Measurements from ENCODE around the gene DBX2. TPM values are rescaled to one million over a fixed set of nuclear protein-coding genes. Genes with fewer than 3 reads are reported as not detected.

DBX2 gene
- total RNA-seq, 1 experiment from 2014 or later: 0.35 TPM

DNA sequence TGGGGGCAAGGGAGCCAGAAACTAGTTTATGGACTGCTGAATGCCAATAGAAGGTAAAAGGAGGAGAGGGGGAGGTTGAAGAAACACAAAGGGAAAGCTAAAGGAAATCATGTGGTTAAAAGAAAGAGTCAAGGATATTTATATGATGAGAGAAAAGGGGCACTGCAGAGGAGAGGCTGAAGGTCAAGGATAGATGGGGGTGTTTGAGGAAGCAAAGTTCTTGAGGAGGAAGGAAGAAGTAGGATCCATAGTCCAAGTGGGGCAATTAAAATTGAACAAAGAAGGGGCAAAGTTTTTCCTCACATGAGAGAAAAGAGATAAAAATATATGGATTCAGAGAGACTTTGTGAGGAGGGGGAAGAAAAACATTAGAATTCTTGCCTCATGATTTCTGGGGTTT is 10.1 kb upstream of the DBX2 start:
- TF ChIP-seq FOXJ3 (CRISPR knock-in tag; IDR thresholded peaks at IDR 0.05; ENCODE audit: borderline replicate concordance): no peak
- TF ChIP-seq ZNF396 (CRISPR knock-in tag; IDR thresholded peaks at IDR 0.05; ENCODE audit: borderline replicate concordance): no peak
- no peak for TF ChIP-seq ZNF121 (CRISPR knock-in tag; IDR thresholded peaks at IDR 0.05)
- TF ChIP-seq, protein P1, sequence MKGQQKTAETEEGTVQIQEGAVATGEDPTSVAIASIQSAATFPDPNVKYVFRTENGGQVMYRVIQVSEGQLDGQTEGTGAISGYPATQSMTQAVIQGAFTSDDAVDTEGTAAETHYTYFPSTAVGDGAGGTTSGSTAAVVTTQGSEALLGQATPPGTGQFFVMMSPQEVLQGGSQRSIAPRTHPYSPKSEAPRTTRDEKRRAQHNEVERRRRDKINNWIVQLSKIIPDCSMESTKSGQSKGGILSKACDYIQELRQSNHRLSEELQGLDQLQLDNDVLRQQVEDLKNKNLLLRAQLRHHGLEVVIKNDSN (CRISPR knock-in tag; IDR thresholded peaks at IDR 0.05): no peak
- TF ChIP-seq NR3C1 (CRISPR knock-in tag; conservative IDR thresholded peaks at IDR 0.05; ENCODE audit: low read depth): no peak
- TF ChIP-seq TEAD4 (CRISPR knock-in tag; IDR thresholded peaks at IDR 0.05): no peak
- TF ChIP-seq, protein P2, sequence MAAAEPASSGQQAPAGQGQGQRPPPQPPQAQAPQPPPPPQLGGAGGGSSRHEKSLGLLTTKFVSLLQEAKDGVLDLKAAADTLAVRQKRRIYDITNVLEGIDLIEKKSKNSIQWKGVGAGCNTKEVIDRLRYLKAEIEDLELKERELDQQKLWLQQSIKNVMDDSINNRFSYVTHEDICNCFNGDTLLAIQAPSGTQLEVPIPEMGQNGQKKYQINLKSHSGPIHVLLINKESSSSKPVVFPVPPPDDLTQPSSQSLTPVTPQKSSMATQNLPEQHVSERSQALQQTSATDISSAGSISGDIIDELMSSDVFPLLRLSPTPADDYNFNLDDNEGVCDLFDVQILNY (CRISPR knock-in tag; IDR thresholded peaks at IDR 0.05): no peak
- no peak for TF ChIP-seq ZNF317 (CRISPR knock-in tag; IDR thresholded peaks at IDR 0.05; ENCODE audit: borderline replicate concordance, low read depth)
- no peak for TF ChIP-seq OVOL2 (CRISPR knock-in tag; IDR thresholded peaks at IDR 0.05; ENCODE audit: borderline replicate concordance)
- TF ChIP-seq ZNF423 (CRISPR knock-in tag; IDR thresholded peaks at IDR 0.05): no peak
- TF ChIP-seq, protein P3, sequence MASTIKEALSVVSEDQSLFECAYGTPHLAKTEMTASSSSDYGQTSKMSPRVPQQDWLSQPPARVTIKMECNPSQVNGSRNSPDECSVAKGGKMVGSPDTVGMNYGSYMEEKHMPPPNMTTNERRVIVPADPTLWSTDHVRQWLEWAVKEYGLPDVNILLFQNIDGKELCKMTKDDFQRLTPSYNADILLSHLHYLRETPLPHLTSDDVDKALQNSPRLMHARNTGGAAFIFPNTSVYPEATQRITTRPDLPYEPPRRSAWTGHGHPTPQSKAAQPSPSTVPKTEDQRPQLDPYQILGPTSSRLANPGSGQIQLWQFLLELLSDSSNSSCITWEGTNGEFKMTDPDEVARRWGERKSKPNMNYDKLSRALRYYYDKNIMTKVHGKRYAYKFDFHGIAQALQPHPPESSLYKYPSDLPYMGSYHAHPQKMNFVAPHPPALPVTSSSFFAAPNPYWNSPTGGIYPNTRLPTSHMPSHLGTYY (CRISPR knock-in tag; IDR thresholded peaks at IDR 0.05): no peak
- TF ChIP-seq NR1H2 (CRISPR knock-in tag; IDR thresholded peaks at IDR 0.05): no peak
- TF ChIP-seq ELF4 (CRISPR knock-in tag; IDR thresholded peaks at IDR 0.05; ENCODE audit: low read depth): no peak
- TF ChIP-seq, protein P4, sequence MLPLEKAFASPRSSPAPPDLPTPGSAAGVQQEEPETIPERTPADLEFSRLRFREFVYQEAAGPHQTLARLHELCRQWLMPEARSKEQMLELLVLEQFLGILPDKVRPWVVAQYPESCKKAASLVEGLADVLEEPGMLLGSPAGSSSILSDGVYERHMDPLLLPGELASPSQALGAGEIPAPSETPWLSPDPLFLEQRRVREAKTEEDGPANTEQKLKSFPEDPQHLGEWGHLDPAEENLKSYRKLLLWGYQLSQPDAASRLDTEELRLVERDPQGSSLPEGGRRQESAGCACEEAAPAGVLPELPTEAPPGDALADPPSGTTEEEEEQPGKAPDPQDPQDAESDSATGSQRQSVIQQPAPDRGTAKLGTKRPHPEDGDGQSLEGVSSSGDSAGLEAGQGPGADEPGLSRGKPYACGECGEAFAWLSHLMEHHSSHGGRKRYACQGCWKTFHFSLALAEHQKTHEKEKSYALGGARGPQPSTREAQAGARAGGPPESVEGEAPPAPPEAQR (CRISPR knock-in tag; IDR thresholded peaks at IDR 0.05): no peak
- TF ChIP-seq ESRRA (CRISPR knock-in tag; IDR thresholded peaks at IDR 0.05; ENCODE audit: borderline replicate concordance): no peak
- TF ChIP-seq CREB1 (CRISPR knock-in tag; IDR thresholded peaks at IDR 0.05): no peak
- TF ChIP-seq, protein P5, sequence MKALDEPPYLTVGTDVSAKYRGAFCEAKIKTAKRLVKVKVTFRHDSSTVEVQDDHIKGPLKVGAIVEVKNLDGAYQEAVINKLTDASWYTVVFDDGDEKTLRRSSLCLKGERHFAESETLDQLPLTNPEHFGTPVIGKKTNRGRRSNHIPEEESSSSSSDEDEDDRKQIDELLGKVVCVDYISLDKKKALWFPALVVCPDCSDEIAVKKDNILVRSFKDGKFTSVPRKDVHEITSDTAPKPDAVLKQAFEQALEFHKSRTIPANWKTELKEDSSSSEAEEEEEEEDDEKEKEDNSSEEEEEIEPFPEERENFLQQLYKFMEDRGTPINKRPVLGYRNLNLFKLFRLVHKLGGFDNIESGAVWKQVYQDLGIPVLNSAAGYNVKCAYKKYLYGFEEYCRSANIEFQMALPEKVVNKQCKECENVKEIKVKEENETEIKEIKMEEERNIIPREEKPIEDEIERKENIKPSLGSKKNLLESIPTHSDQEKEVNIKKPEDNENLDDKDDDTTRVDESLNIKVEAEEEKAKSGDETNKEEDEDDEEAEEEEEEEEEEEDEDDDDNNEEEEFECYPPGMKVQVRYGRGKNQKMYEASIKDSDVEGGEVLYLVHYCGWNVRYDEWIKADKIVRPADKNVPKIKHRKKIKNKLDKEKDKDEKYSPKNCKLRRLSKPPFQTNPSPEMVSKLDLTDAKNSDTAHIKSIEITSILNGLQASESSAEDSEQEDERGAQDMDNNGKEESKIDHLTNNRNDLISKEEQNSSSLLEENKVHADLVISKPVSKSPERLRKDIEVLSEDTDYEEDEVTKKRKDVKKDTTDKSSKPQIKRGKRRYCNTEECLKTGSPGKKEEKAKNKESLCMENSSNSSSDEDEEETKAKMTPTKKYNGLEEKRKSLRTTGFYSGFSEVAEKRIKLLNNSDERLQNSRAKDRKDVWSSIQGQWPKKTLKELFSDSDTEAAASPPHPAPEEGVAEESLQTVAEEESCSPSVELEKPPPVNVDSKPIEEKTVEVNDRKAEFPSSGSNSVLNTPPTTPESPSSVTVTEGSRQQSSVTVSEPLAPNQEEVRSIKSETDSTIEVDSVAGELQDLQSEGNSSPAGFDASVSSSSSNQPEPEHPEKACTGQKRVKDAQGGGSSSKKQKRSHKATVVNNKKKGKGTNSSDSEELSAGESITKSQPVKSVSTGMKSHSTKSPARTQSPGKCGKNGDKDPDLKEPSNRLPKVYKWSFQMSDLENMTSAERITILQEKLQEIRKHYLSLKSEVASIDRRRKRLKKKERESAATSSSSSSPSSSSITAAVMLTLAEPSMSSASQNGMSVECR (CRISPR knock-in tag; IDR thresholded peaks at IDR 0.05; ENCODE audit: borderline replicate concordance): no peak
- POLR2A ChIA-PET: no interaction called here

More for the DNA sequence above, 10.1 kb upstream of the DBX2 start:
- CTCF ChIA-PET: interaction anchor here (0.7 to 1.0 kb wide), 2 partner anchors 88 to 1061 kb away, joined by 3 read pairs; no protein-coding TSS in a partner anchor
- Mint-ChIP-seq H3K9me3 (peaks cover 12% of the 10 kb centered on the region), H3K4me3 (no peak overlapping the region), H3K27me3 (ENCODE audit: low read depth) (no peaks in the 10 kb centered on the region), H3K27ac (no peak overlapping the region), H3K36me3 (no peaks in the 10 kb centered on the region), H3K4me1 (no peaks in the 10 kb centered on the region)
- ATAC-seq (no peak), DNase-seq (ENCODE audit: low spot score) (no peak)
